NCI-H128 (cell line): ENCODE measurements around the gene NF1.

Experiments used
- DNase-seq: peaks from one replicate; lab custom pipeline; 2025; ENCODE audit not compliant: unreplicated experiment; lab: John Stamatoyannopoulos, UW

The NF1 gene

GRCh38 chr17:31394544-31394943 is 299.8 kb downstream of the NF1 start:
- no peak for DNase-seq

GRCh38 chr17:31397256-31397939 is 302.6 kb downstream of the NF1 start:
- DNase-seq, result no peak

- DNase-seq, result no peak
These were observed 303.9 kb downstream of the NF1 start for GRCh38 chr17:31398381-31399311.

GRCh38 chr17:31400481-31400950 is 305.7 kb downstream of the NF1 start:
- no peak for DNase-seq

GRCh38 chr17:31401456-31402254 is 306.9 kb downstream of the NF1 start:
- no peak for DNase-seq

- no peak for DNase-seq
These were observed 309.5 kb downstream of the NF1 start for GRCh38 chr17:31404028-31404949.

GRCh38 chr17:31405890-31406371 is 311.2 kb downstream of the NF1 start:
- DNase-seq, result no peak

- DNase-seq, result no peak
These were observed 313.8 kb downstream of the NF1 start for GRCh38 chr17:31408586-31408985.

GRCh38 chr17:31411707-31412285 is 317.0 kb downstream of the NF1 start:
- no peak for DNase-seq

GRCh38 chr17:31412511-31412910 is 317.7 kb downstream of the NF1 start:
- DNase-seq, result no peak

GRCh38 chr17:31413081-31413799 is 318.5 kb downstream of the NF1 start:
- no peak for DNase-seq

- no peak for DNase-seq
These were observed 319.2 kb downstream of the NF1 start for GRCh38 chr17:31413874-31414549.

GRCh38 chr17:31414550-31414918 is 319.8 kb downstream of the NF1 start:
- no peak for DNase-seq

GRCh38 chr17:31415004-31415454 is 320.3 kb downstream of the NF1 start:
- no peak for DNase-seq

- no peak for DNase-seq
These were observed 321.1 kb downstream of the NF1 start for GRCh38 chr17:31415640-31416502.

GRCh38 chr17:31416503-31416923 is 321.7 kb downstream of the NF1 start:
- no peak for DNase-seq

GRCh38 chr17:31417051-31417792 is 322.4 kb downstream of the NF1 start:
- no peak for DNase-seq
